AML-193 (cell line): ENCODE results near the gene SNX1.
"Not testable (repeated sequence)": the region's sequence is repeated elsewhere in the genome, so short reads cannot be mapped to it uniquely, and the experiment has no call there.

Source experiments
- DNase-seq, 2 experiments: peaks; one replicate each; lab custom pipeline; 2025; lab: John Stamatoyannopoulos, UW

SNX1 gene

GRCh38 chr15:64072812-64073211 lies 23.0 kb upstream of the SNX1 start:
- DNase-seq: no peak

GRCh38 chr15:64073496-64073895 lies 22.3 kb upstream of the SNX1 start:
- DNase-seq: not testable (repeated sequence)

GRCh38 chr15:64082757-64083156 lies 13.0 kb upstream of the SNX1 start:
- no peak for DNase-seq

- DNase-seq: no peak
Observed at GRCh38 chr15:64089543-64090280, 6.1 kb upstream of the SNX1 start.

- DNase-seq: peak; percentile 46 to 73
Observed at GRCh38 chr15:64090527-64090926, 5.3 kb upstream of the SNX1 start.

GRCh38 chr15:64092075-64092820 lies 3.5 kb upstream of the SNX1 start:
- peak; percentile 20 to 41 for DNase-seq

GRCh38 chr15:64092864-64093626 lies 2.7 kb upstream of the SNX1 start:
- peak; percentile 61 to 74 for DNase-seq

GRCh38 chr15:64093627-64094417 lies 2.0 kb upstream of the SNX1 start, which contains the start of gene CIAO2A:
Gene CIAO2A, minus strand, starts transcription at chr15:64093838. Its CDS starts 70 bp downstream, at chr15:64093768.
- peak; percentile 100 for DNase-seq

- DNase-seq: no peak
Observed at GRCh38 chr15:64095431-64095794, 369 bp upstream of the SNX1 start.

- DNase-seq: peak; percentile 7 to 11
Observed at GRCh38 chr15:64096668-64097384, 1.0 kb downstream of the SNX1 start.

- DNase-seq: no peak
Observed at GRCh38 chr15:64099379-64099778, 3.6 kb downstream of the SNX1 start.

GRCh38 chr15:64100958-64101357 lies 5.2 kb downstream of the SNX1 start:
- DNase-seq: peak; percentile 57 to 62

- DNase-seq: no peak
Observed at GRCh38 chr15:64102497-64102896, 6.7 kb downstream of the SNX1 start.

GRCh38 chr15:64105113-64105704 lies 9.4 kb downstream of the SNX1 start:
- peak; percentile 40 to 59 for DNase-seq

GRCh38 chr15:64107337-64107736 lies 11.6 kb downstream of the SNX1 start:
- no peak for DNase-seq

- DNase-seq: not testable (repeated sequence)
Observed at GRCh38 chr15:64110108-64110701, 14.4 kb downstream of the SNX1 start.

GRCh38 chr15:64110950-64111678 lies 15.3 kb downstream of the SNX1 start:
- DNase-seq: no peak

- no peak for DNase-seq
Observed at GRCh38 chr15:64111679-64112050, 15.9 kb downstream of the SNX1 start.

GRCh38 chr15:64112073-64112772 lies 16.4 kb downstream of the SNX1 start:
- no peak for DNase-seq
